HCT116 (cell line): Measurements from ENCODE around the gene GGNBP2. TPM values are rescaled to one million over a fixed set of nuclear protein-coding genes. Genes with fewer than 3 reads are reported as not detected.

Experiments
- ATAC-seq: fragments of 200-7000 bp; cut with Tn5 transposase; 2 replicates; pipeline ENCODE4 v1.9.1; 2020; ENCODE audit warnings: mild to moderate bottlenecking, moderate library complexity
- BruUV-seq: library from RNA; stranded (reverse); fragments of 400-500 nt; replicated peaks from 2 replicates; lab custom pipeline; 2021; lab: Mats Ljungman, UMichigan
- CTCF ChIA-PET: fragments of 300-600 bp; sonication (Branson Sonifier 250); formaldehyde crosslinking; loops from one replicate; lab custom pipeline; 2021; ENCODE audit warnings: antibody characterized with exemption; lab: Charles Lee
- POLR2A ChIA-PET: fragments of 300-600, 350-600 bp; sonication (Branson Sonifier 250); formaldehyde crosslinking; loops from one replicate; lab custom pipeline; 2021; ENCODE audit warnings: antibody characterized with exemption; lab: Charles Lee
- RAD21 ChIA-PET, 2 experiments: fragments of 300-600 bp; sonication (Branson Sonifier 250); formaldehyde crosslinking; loops; one replicate each; lab custom pipeline; 2023; ENCODE audit warnings: low total read pairs in 2 of 2; ENCODE audit not compliant: uncharacterized antibody in 2 of 2, unreplicated experiment in 2 of 2, low non-redundant PET in 1 of 2; lab: Charles Lee
- DNase-seq: peaks from one replicate; pipeline ENCODE4 v3.0.0-alpha.2; 2010; ENCODE audit warnings: low read depth, low spot score
- H2AFZ ChIP-seq: fragments of 200-600 bp; shearing (Covaris generic), sonication (generic); 2 replicates; pipeline ENCODE4 v1.6.1; 2017; ENCODE audit warnings: low read depth, mixed run types, mixed read lengths, antibody characterized with exemption, low read length; ENCODE audit not compliant: poor library complexity, severe bottlenecking
- H3K27ac ChIP-seq: 2 replicates; pipeline ENCODE4 v1.5.1; 2012; ENCODE audit warnings: low read depth, low read length
- H3K27me3 ChIP-seq: fragments of 200-600 bp; sonication (generic); 2 replicates; pipeline ENCODE4 v1.6.1; 2016; ENCODE audit warnings: mixed run types, low read length, mixed read lengths; ENCODE audit not compliant: insufficient read depth
- H3K36me3 ChIP-seq, 2 experiments: fragments of 200-500 bp in 1 of 2; fragments of 200-600 bp in 1 of 2; sonication (Bioruptor generic) in 1 of 2; sonication (generic) in 1 of 2; 2 replicates each; pipeline versions ENCODE4 v1.5.1 to v1.6.1; 2014 to 2016; ENCODE audit warnings: low read length in 2 of 2, inconsistent platforms in 1 of 2, mixed read lengths in 1 of 2, mixed run types in 1 of 2; ENCODE audit not compliant: insufficient read depth in 2 of 2, control insufficient read depth in 1 of 2
- H3K4me1 ChIP-seq, 2 experiments: fragments of 200-600 bp in 1 of 2; sonication (generic) in 1 of 2; 2 replicates each; pipeline versions ENCODE4 v1.5.1 to v1.6.1; 2012 to 2017; ENCODE audit warnings: low read length in 2 of 2, inconsistent platforms in 1 of 2, mild to moderate bottlenecking in 1 of 2, mixed read lengths in 1 of 2, mixed run types in 1 of 2, moderate library complexity in 1 of 2; ENCODE audit not compliant: insufficient read depth in 2 of 2, control insufficient read depth in 1 of 2
- H3K4me2 ChIP-seq: fragments of 200-600 bp; sonication (generic); 2 replicates; pipeline ENCODE4 v1.6.1; 2017; ENCODE audit warnings: mixed run types, low read length, mixed read lengths
- H3K4me3 ChIP-seq, 2 experiments: fragments of 200-600 bp in 1 of 2; sonication (generic) in 1 of 2; replicated peaks in 1 of 2; 2 replicates each; pipeline ENCODE4 v1.5.1; 2011 to 2016; ENCODE audit warnings: low read length in 2 of 2, control low read depth in 1 of 2, low read depth in 1 of 2, mild to moderate bottlenecking in 1 of 2, mixed read lengths in 1 of 2, mixed run types in 1 of 2
- H3K79me2 ChIP-seq: fragments of 200-600 bp; sonication (generic); 2 replicates; pipeline ENCODE4 v1.6.1; 2017; ENCODE audit warnings: mild to moderate bottlenecking, mixed run types, low read length, moderate library complexity, mixed read lengths; ENCODE audit not compliant: insufficient read depth
- H3K9ac ChIP-seq: fragments of 200-600 bp; sonication (generic); 2 replicates; pipeline ENCODE4 v1.6.1; 2016; ENCODE audit warnings: low read length, mixed read lengths
- H3K9me2 ChIP-seq: fragments of 200-600 bp; sonication (generic), shearing (Covaris generic); 2 replicates; pipeline ENCODE4 v1.6.1; 2017; ENCODE audit warnings: mixed run types, mild to moderate bottlenecking, moderate library complexity; ENCODE audit not compliant: insufficient read depth
- H3K9me3 ChIP-seq, 2 experiments: fragments of 200-500 bp in 1 of 2; fragments of 200-600 bp in 1 of 2; sonication (Bioruptor generic) in 1 of 2; sonication (generic) in 1 of 2; 2 replicates each; pipeline ENCODE4 v1.6.1; 2014 to 2017; ENCODE audit warnings: low read length in 2 of 2, mixed read lengths in 2 of 2, inconsistent platforms in 1 of 2, low read depth in 1 of 2, mild to moderate bottlenecking in 1 of 2, mixed run types in 1 of 2, moderate library complexity in 1 of 2; ENCODE audit not compliant: control insufficient read depth in 1 of 2, insufficient read depth in 1 of 2
- H4K20me1 ChIP-seq: fragments of 200-600 bp; sonication (generic), shearing (Covaris generic); 2 replicates; pipeline ENCODE4 v1.6.1; 2017; ENCODE audit warnings: mixed run types, mild to moderate bottlenecking, moderate library complexity; ENCODE audit not compliant: insufficient read depth
- CBX3 ChIP-seq: IDR thresholded peaks from 2 replicates; pipeline ENCODE4 v1.6.1; 2012; ENCODE audit warnings: low read depth
- EGR1 ChIP-seq: IDR thresholded peaks from 2 replicates; pipeline ENCODE4 v1.6.1; 2012; ENCODE audit warnings: low read depth
- ELF1 ChIP-seq: IDR thresholded peaks from 2 replicates; pipeline ENCODE4 v1.6.1; 2012; ENCODE audit warnings: low read depth, borderline replicate concordance
- EZH2 ChIP-seq: fragments of 200-600 bp; sonication (generic); IDR thresholded peaks from 2 replicates; pipeline ENCODE4 v1.6.1; 2017; ENCODE audit warnings: antibody characterized with exemption, mixed run types
- EZH2phosphoT487 ChIP-seq: fragments of 200-600 bp; IDR thresholded peaks from 2 replicates; pipeline ENCODE4 v1.6.1; 2018; ENCODE audit warnings: antibody characterized with exemption, borderline replicate concordance
- FOSL1 ChIP-seq: IDR thresholded peaks from 2 replicates; pipeline ENCODE4 v1.6.1; 2012; ENCODE audit warnings: low read depth
- JUND ChIP-seq: IDR thresholded peaks from 2 replicates; pipeline ENCODE4 v1.6.1; 2012
- POLR2A ChIP-seq: IDR thresholded peaks from 2 replicates; pipeline ENCODE4 v1.7.0; 2011; ENCODE audit warnings: borderline replicate concordance; ENCODE audit not compliant: insufficient read depth, insufficient read length; ENCODE audit errors: extremely low read depth
- SIN3A ChIP-seq: IDR thresholded peaks from 2 replicates; pipeline ENCODE4 v1.6.1; 2012; ENCODE audit warnings: low read depth
- SP1 ChIP-seq: IDR thresholded peaks from 2 replicates; pipeline ENCODE4 v1.6.1; 2012; ENCODE audit warnings: low read depth
- SRF ChIP-seq: IDR thresholded peaks from 2 replicates; pipeline ENCODE4 v1.6.1; 2012; ENCODE audit warnings: low read depth
- TCF7L2 ChIP-seq: IDR thresholded peaks from 2 replicates; pipeline ENCODE4 v1.7.0; 2011; ENCODE audit warnings: borderline replicate concordance, inconsistent platforms; ENCODE audit not compliant: insufficient read depth, insufficient read length; ENCODE audit errors: extremely low read depth
- YY1 ChIP-seq: IDR thresholded peaks from 2 replicates; pipeline ENCODE4 v1.6.1; 2011; ENCODE audit warnings: low read length, low read depth, moderate library complexity, mild to moderate bottlenecking; ENCODE audit not compliant: insufficient replicate concordance; ENCODE audit errors: extremely low read depth
- ZNF274 ChIP-seq: fragments of 200-500 bp; sonication (Bioruptor generic); IDR thresholded peaks from 2 replicates; pipeline ENCODE4 v1.6.1; 2014; ENCODE audit warnings: mild to moderate bottlenecking, low read depth, low read length, inconsistent platforms
- intact Hi-C: fragments of 100-400 bp; cut with micrococcal nuclease; formaldehyde crosslinking; loops from 2 replicates; pipeline ENCODE4 v1.10.0; 2022
- total RNA-seq: library from RNA; stranded (reverse); gene quantifications from one replicate; pipeline ENCODE4 v1.2.1, GENCODE V29; 2021; ENCODE audit not compliant: unreplicated experiment
- TF ChIP-seq, protein P1 (sequence below): IDR thresholded peaks from 2 replicates; pipeline ENCODE4 v1.6.1; 2012
- TF ChIP-seq, protein P2 (sequence below), 3 experiments: fragments of 200-600 bp in 1 of 3; sonication (generic) in 1 of 3; IDR thresholded peaks in 2 of 3; conservative IDR thresholded peaks in 1 of 3; 2 replicates each; pipeline ENCODE4 v1.5.1; 2012 to 2017; ENCODE audit warnings: low read depth in 2 of 3, low read length in 2 of 3, antibody characterized with exemption in 1 of 3, borderline replicate concordance in 1 of 3, control low read depth in 1 of 3, mild to moderate bottlenecking in 1 of 3, mixed read lengths in 1 of 3, mixed run types in 1 of 3, moderate library complexity in 1 of 3; ENCODE audit not compliant: insufficient read depth in 1 of 3

GGNBP2 gene
- total RNA-seq, 1 experiment from 2014 or later = 58.2 TPM

DNA sequence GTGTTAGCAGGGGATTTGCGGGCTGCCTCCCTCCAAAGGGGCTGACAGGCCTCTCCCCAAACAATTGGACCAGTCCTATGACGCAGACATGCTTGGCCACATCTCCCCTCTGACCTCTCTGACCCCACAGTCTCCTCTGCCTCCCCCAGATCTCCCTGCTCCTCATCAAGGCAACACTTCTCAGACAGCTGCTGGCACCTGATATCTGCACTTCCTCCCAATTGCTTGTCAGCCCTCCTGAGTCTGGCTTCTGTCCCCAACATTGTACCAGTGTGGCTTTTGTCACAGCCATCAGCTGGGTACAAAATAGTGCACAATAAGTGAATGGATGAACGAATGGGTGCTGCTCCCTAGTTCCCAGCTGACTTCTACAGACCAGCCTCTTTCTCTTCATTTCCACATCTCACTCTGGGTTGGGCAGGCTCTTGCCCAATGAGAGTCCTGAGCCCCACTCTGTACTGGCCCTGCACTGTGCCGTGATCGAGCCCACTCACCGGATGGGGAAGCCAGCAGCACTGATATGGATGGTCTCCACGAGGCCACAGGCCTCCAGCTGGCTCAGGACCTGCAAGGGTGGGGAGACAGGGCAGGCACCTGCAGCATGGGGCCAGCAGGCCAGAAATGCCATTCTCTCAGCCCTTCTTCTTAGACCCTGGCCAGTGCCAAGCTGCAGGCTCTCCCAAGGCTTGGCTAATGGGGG, 41.1 kb upstream of the GGNBP2 start:
- Histone ChIP-seq H3K27me3 (no peaks in the 10 kb centered on the region), H2AFZ (no peak overlapping the region), H3K4me3 (no peak overlapping the region), H3K79me2 (no peaks in the 10 kb centered on the region), H3K9ac (no peak overlapping the region), H3K36me3 (peaks cover 47 to 76% of the 10 kb centered on the region in 2 experiments), H3K27ac (no peak overlapping the region), H4K20me1 (no peaks in the 10 kb centered on the region), H3K4me1 (no peaks in the 10 kb centered on the region), H3K9me2 (no peaks in the 10 kb centered on the region), H3K9me3 (no peaks in the 10 kb centered on the region), H3K4me2 (no peak overlapping the region)
- intact Hi-C loops = no loop called here
- DNase-seq (no peak), ATAC-seq (no peak)
- RAD21 ChIA-PET = no interaction called here
- CTCF ChIA-PET = no interaction called here
- POLR2A ChIA-PET = no interaction called here
- TF ChIP-seq POLR2A (no peak), FOSL1 (no peak), YY1 (no peak), TCF7L2 (no peak)
- TF ChIP-seq, protein P1, sequence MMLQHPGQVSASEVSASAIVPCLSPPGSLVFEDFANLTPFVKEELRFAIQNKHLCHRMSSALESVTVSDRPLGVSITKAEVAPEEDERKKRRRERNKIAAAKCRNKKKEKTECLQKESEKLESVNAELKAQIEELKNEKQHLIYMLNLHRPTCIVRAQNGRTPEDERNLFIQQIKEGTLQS = no peak
- TF ChIP-seq, all 23 proteins: peak for 0
- BruUV-seq = no TSS peak

DNA sequence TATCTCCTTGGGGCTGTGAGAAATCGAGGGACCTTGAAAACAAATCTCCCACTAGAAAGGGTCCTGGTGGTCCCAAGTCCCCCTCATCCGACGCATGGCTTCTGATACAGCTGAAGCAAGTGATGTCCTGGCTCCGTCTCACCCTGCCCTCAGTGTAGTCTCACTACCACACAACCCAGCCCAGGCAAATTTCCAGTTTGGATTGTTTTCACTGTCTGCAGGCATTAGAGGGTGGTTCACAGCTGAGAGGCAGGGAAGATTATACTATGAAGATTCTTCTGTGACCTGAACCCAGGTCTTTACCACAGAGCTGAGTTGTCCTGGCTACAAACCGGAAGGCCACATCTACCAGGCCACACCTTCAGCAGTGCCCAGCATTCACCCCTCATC, 40.6 kb upstream of the GGNBP2 start:
- CTCF ChIA-PET = no interaction called here
- no peaks in the 10 kb centered on the region for H3K27me3 ChIP-seq
- ATAC-seq (no peak), DNase-seq (no peak)
- BruUV-seq = no TSS peak
- H3K36me3 ChIP-seq = peaks cover 52 to 73% of the 10 kb centered on the region in 2 experiments
- H3K27ac ChIP-seq = no peak overlapping the region
- no peaks in the 10 kb centered on the region for H4K20me1 ChIP-seq
- no peak overlapping the region for H2AFZ ChIP-seq
- RAD21 ChIA-PET = no interaction called here
- no peaks in the 10 kb centered on the region for H3K79me2 ChIP-seq
- H3K9me2 ChIP-seq = no peaks in the 10 kb centered on the region
- H3K4me3 ChIP-seq = no peak overlapping the region
- no peak overlapping the region for H3K9ac ChIP-seq
- H3K9me3 ChIP-seq = no peaks in the 10 kb centered on the region
- POLR2A ChIA-PET = no interaction called here
- H3K4me2 ChIP-seq = no peak overlapping the region
- no peak for TF ChIP-seq FOSL1
- no peak for TF ChIP-seq CBX3
- no peak for TF ChIP-seq JUND
- no peak for TF ChIP-seq EZH2
- TF ChIP-seq ZNF274 = no peak
- no peak for TF ChIP-seq SIN3A
- no peak for TF ChIP-seq SRF
- no peak for TF ChIP-seq TCF7L2
- TF ChIP-seq EZH2phosphoT487 = no peak
- TF ChIP-seq, protein P2, sequence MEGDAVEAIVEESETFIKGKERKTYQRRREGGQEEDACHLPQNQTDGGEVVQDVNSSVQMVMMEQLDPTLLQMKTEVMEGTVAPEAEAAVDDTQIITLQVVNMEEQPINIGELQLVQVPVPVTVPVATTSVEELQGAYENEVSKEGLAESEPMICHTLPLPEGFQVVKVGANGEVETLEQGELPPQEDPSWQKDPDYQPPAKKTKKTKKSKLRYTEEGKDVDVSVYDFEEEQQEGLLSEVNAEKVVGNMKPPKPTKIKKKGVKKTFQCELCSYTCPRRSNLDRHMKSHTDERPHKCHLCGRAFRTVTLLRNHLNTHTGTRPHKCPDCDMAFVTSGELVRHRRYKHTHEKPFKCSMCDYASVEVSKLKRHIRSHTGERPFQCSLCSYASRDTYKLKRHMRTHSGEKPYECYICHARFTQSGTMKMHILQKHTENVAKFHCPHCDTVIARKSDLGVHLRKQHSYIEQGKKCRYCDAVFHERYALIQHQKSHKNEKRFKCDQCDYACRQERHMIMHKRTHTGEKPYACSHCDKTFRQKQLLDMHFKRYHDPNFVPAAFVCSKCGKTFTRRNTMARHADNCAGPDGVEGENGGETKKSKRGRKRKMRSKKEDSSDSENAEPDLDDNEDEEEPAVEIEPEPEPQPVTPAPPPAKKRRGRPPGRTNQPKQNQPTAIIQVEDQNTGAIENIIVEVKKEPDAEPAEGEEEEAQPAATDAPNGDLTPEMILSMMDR (IDR thresholded peaks at IDR 0.05 in 2 of 3, conservative IDR thresholded peaks at IDR 0.05 in 1 of 3; ENCODE audit: borderline replicate concordance in 1 of 3, insufficient read depth in 1 of 3, low read depth in 2 of 3, low read length in 2 of 3) = no peak
- TF ChIP-seq EGR1 = no peak
- TF ChIP-seq SP1 = no peak
- no peak for TF ChIP-seq YY1
- TF ChIP-seq ELF1 = no peak
- no peaks in the 10 kb centered on the region for H3K4me1 ChIP-seq
- intact Hi-C loops = no loop called here
